ENCODE data around the gene KANK4. TPM values are rescaled to one million over a fixed set of nuclear protein-coding genes. Genes with fewer than 3 reads are reported as not detected.

KANK4 gene
- total and polyA plus RNA-seq, 2 of the 8 experiments (the other 6 are each of a cell fraction or from before 2014, with no cell fraction given): 0.22 to 0.26 TPM

GRCh38 chr1:62358665-62359373 lies 39.6 kb upstream of the KANK4 start:
- Histone ChIP-seq H2BK5ac (ENCODE audit: low read depth, low read length) (no peak overlapping the region), H4K91ac (replicated peaks; ENCODE audit: insufficient read length, low read length) (no peak overlapping the region), H3K4me1 (replicated peaks in 1 of 4; ENCODE audit: control insufficient read depth in 3 of 4, insufficient read depth in 4 of 4, low read length in 3 of 4) (no peaks in the 10 kb centered on the region), H2BK20ac (ENCODE audit: low read length) (no peak overlapping the region), H2BK12ac (ENCODE audit: low read depth, low read length) (no peak overlapping the region), H3K27me3 (replicated peaks in 1 of 4; ENCODE audit: control insufficient read depth in 3 of 4, extremely low read depth in 1 of 4, insufficient read depth in 3 of 4, low read length in 3 of 4) (no peaks in the 10 kb centered on the region), H4K5ac (ENCODE audit: insufficient read length, low read depth, low read length) (no peak overlapping the region), H3K23ac (ENCODE audit: insufficient read length) (no peak overlapping the region), H3K27ac (ENCODE audit: low read depth, low read length) (no peak overlapping the region), H4K20me1 (replicated peaks in 1 of 2; ENCODE audit: control insufficient read depth in 1 of 2, insufficient read depth in 2 of 2, low read length in 2 of 2) (no peaks in the 10 kb centered on the region), H3K9me3 (ENCODE audit: insufficient read depth in 2 of 2, low read depth in 1 of 2, low read length in 1 of 2) (no peaks in the 10 kb centered on the region), H3K4ac (replicated peaks; ENCODE audit: insufficient read length, low read depth, low read length) (no peak overlapping the region), H3K14ac (ENCODE audit: insufficient read length) (no peak overlapping the region), H3K4me3 (ENCODE audit: extremely low read depth in 1 of 4, insufficient read depth in 2 of 4, low read depth in 3 of 4, low read length in 4 of 4) (no peak overlapping the region), H3K9ac (replicated peaks in 1 of 4; ENCODE audit: extremely low read depth in 1 of 4, low read depth in 3 of 4, low read length in 3 of 4) (no peak overlapping the region), H2AK5ac (ENCODE audit: low read depth, low read length) (no peak overlapping the region), H2BK120ac (replicated peaks; ENCODE audit: low read depth, low read length) (no peak overlapping the region), H2AFZ (ENCODE audit: low read length) (no peak overlapping the region), H3K18ac (ENCODE audit: extremely low read depth, low read length) (no peak overlapping the region), H3K36me3 (ENCODE audit: control insufficient read depth in 2 of 4, insufficient read depth in 4 of 4, low read length in 3 of 4) (no peaks in the 10 kb centered on the region), H3K56ac (replicated peaks; ENCODE audit: insufficient read length, low read depth, low read length) (no peak overlapping the region), H3K23me2 (ENCODE audit: low read depth, low read length) (no peaks in the 10 kb centered on the region), H4K8ac (ENCODE audit: extremely low read depth, insufficient read depth, low read length) (no peak overlapping the region), H3K79me2 (ENCODE audit: control insufficient read depth in 1 of 2, insufficient read depth in 2 of 2, low read length in 2 of 2) (no peaks in the 10 kb centered on the region), H2BK15ac (ENCODE audit: low read length) (no peak overlapping the region), H3K79me1 (ENCODE audit: low read depth, low read length) (no peaks in the 10 kb centered on the region), H3K4me2 (ENCODE audit: insufficient read depth in 1 of 2, low read depth in 2 of 2, low read length in 2 of 2) (no peak overlapping the region)
- TF ChIP-seq RFX5 (IDR thresholded peaks at IDR 0.05; ENCODE audit: borderline replicate concordance, low read depth, low read length) (no peak), HDAC2 (IDR thresholded peaks at IDR 0.05; ENCODE audit: borderline replicate concordance in 1 of 2, low read depth in 2 of 2, low read length in 2 of 2) (no peak), CTBP2 (IDR thresholded peaks at IDR 0.05; ENCODE audit: borderline replicate concordance, insufficient read depth, insufficient read length, low read length) (no peak), TEAD4 (IDR thresholded peaks at IDR 0.05; ENCODE audit: low read depth, low read length) (no peak), JUND (IDR thresholded peaks at IDR 0.05; ENCODE audit: low read length) (no peak), POLR2AphosphoS5 (IDR thresholded peaks at IDR 0.05; ENCODE audit: low read depth, low read length) (no peak), BCL11A (IDR thresholded peaks at IDR 0.05; ENCODE audit: low read depth in 2 of 2, low read length in 2 of 2) (no peak)
- 82% methylated on average over 10 of the region's 11 CpGs; no CpG with 5 or more reads in 1 of the 2 experiments for WGBS, 2 experiments (ENCODE audit: extremely low coverage in 1 of 2, insufficient coverage in 1 of 2, insufficient read length in 1 of 2, insufficient replicate concordance in 2 of 2, low coverage in 1 of 2, low lambda C conversion rate in 2 of 2, missing lambda C conversion rate in 1 of 2)
- POLR2A ChIA-PET (ENCODE audit: partially characterized antibody): no interaction called here
- CTCF ChIA-PET (ENCODE audit: partially characterized antibody): interaction anchor here (1.0 to 1.5 kb wide), 2 partner anchors 31 to 33 kb away, joined by 4 to 9 read pairs; no protein-coding TSS in a partner anchor
- DNase-seq (ENCODE audit: low read depth in 1 of 2, low spot score in 2 of 2) (no peak), FAIRE-seq (no peak)

Data from H1 (cell line).